ENCODE data around the gene ACMSD. TPM values are rescaled to one million over a fixed set of nuclear protein-coding genes. Genes with fewer than 3 reads are reported as not detected.

ACMSD gene
- total RNA-seq, 4 donors from 2014 or later = not detected

GRCh38 chr2:134924912-134925311 lies 86.5 kb downstream of the ACMSD start:
- Histone ChIP-seq H3K36me3 (peaks cover 0 to 8% (median 0%) of the 10 kb centered on the region in 3 donors), H3K27me3 (no peaks in the 10 kb centered on the region), H3K9me3 (no peaks in the 10 kb centered on the region), H3K27ac (no peak overlapping the region), H3K4me1 (peaks cover 0 to 89% (median 28%) of the 10 kb centered on the region in 4 donors), H3K4me3 (no peak overlapping the region)
- DNase-seq (ENCODE audit: low spot score in 2 of 2) = no peak
- TF ChIP-seq CTCF (IDR thresholded peaks at IDR 0.05) (no peak), POLR2A (IDR thresholded peaks at IDR 0.05) (no peak), EP300 (IDR thresholded peaks at IDR 0.05) (no peak)
- 88 to 95% methylated on average over 1 of the region's 1 CpG for WGBS, 2 donors

GRCh38 chr2:134926231-134926931 lies 88.0 kb downstream of the ACMSD start:
- Histone ChIP-seq H3K27ac (no peak overlapping the region), H3K9me3 (no peaks in the 10 kb centered on the region), H3K4me3 (no peak overlapping the region), H3K27me3 (no peaks in the 10 kb centered on the region), H3K36me3 (peaks cover 0 to 8% (median 0%) of the 10 kb centered on the region in 3 donors), H3K4me1 (peaks cover 0 to 75% (median 18%) of the 10 kb centered on the region in 4 donors)
- WGBS, 2 donors = 66 to 74% methylated on average over 3 of the region's 3 CpGs
- TF ChIP-seq CTCF (IDR thresholded peaks at IDR 0.05) (no peak), POLR2A (IDR thresholded peaks at IDR 0.05) (no peak), EP300 (IDR thresholded peaks at IDR 0.05) (no peak)
- no peak for DNase-seq (ENCODE audit: low spot score in 2 of 2)

GRCh38 chr2:134927195-134927594 lies 88.8 kb downstream of the ACMSD start:
- WGBS, 2 donors = 91% methylated on average over 3 of the region's 3 CpGs
- no peak overlapping the region for H3K27ac ChIP-seq
- TF ChIP-seq EP300 (IDR thresholded peaks at IDR 0.05) (no peak), CTCF (IDR thresholded peaks at IDR 0.05) (no peak), POLR2A (IDR thresholded peaks at IDR 0.05) (no peak)
- peaks cover 0 to 73% (median 12%) of the 10 kb centered on the region in 4 donors for H3K4me1 ChIP-seq
- DNase-seq (ENCODE audit: low spot score in 2 of 2) = no peak
- H3K9me3 ChIP-seq = no peaks in the 10 kb centered on the region
- no peak overlapping the region for H3K4me3 ChIP-seq
- no peaks in the 10 kb centered on the region for H3K27me3 ChIP-seq
- peaks cover 0 to 12% (median 0%) of the 10 kb centered on the region in 3 donors for H3K36me3 ChIP-seq

- Histone ChIP-seq H3K27ac (no peak overlapping the region), H3K36me3 (peaks cover 0 to 15% (median 0%) of the 10 kb centered on the region in 3 donors), H3K4me3 (no peak overlapping the region), H3K9me3 (no peaks in the 10 kb centered on the region), H3K4me1 (peaks cover 5 to 64% (median 18%) of the 10 kb centered on the region in 4 donors), H3K27me3 (no peaks in the 10 kb centered on the region)
- TF ChIP-seq POLR2A (IDR thresholded peaks at IDR 0.05) (no peak), EP300 (IDR thresholded peaks at IDR 0.05) (no peak), CTCF (IDR thresholded peaks at IDR 0.05) (no peak)
- no peak for DNase-seq (ENCODE audit: low spot score in 2 of 2)
- WGBS, 2 donors = 91 to 92% methylated on average over 3 of the region's 3 CpGs
Measured at GRCh38 chr2:134932864-134933526, 94.6 kb downstream of the ACMSD start.

- Histone ChIP-seq H3K36me3 (peaks cover 0 to 19% (median 0%) of the 10 kb centered on the region in 3 donors), H3K4me1 (peaks cover 5 to 66% (median 18%) of the 10 kb centered on the region in 4 donors), H3K27me3 (no peaks in the 10 kb centered on the region), H3K4me3 (no peak overlapping the region), H3K9me3 (no peaks in the 10 kb centered on the region), H3K27ac (no peak overlapping the region)
- DNase-seq (ENCODE audit: low spot score in 2 of 2) = no peak
- TF ChIP-seq POLR2A (IDR thresholded peaks at IDR 0.05) (no peak), EP300 (IDR thresholded peaks at IDR 0.05) (no peak), CTCF (IDR thresholded peaks at IDR 0.05) (no peak)
- WGBS, 2 donors = 88 to 89% methylated on average over 1 of the region's 1 CpG
Measured at GRCh38 chr2:134933732-134934131, 95.3 kb downstream of the ACMSD start.

Measured in tibial nerve (tissue), 4 donors.